K562 (cell line): Measurements from ENCODE around the gene PLCG2. TPM values are rescaled to one million over a fixed set of nuclear protein-coding genes. Genes with fewer than 3 reads are reported as not detected.

ENCODE experiments used
- CBX1 ChIP-seq: sonication (generic); IDR thresholded peaks from 2 replicates; pipeline ENCODE4 v1.6.1; 2016; ENCODE audit warnings: antibody characterized with exemption, low read depth, mild to moderate bottlenecking
- EP300 ChIP-seq: IDR thresholded peaks from 2 replicates; pipeline ENCODE4 v1.6.1; 2012; ENCODE audit warnings: low read length, improper control_type of control experiment
- HSF4 ChIP-seq: fragments of 250-450 bp; sonication (Bioruptor Pico); IDR thresholded peaks from 2 replicates; pipeline ENCODE4 v2.1.2; 2022; ENCODE audit warnings: mild to moderate bottlenecking, moderate library complexity, borderline replicate concordance
- LEF1 ChIP-seq: fragments of 450-650 bp; IDR thresholded peaks from 2 replicates; pipeline ENCODE4 v1.6.1; 2016; ENCODE audit warnings: mild to moderate bottlenecking
- MXI1 ChIP-seq: IDR thresholded peaks from 2 replicates; pipeline ENCODE4 v1.6.1; 2011; ENCODE audit warnings: low read depth, mild to moderate bottlenecking, improper control_type of control experiment, low read length
- MYC ChIP-seq, 2 experiments: fragments of 250-450 bp in 1 of 2; sonication (Bioruptor Pico) in 1 of 2; IDR thresholded peaks; 2 replicates each; pipeline versions ENCODE4 v1.5.1 to v1.6.1; 2012 to 2021; ENCODE audit warnings: low read depth in 2 of 2, borderline replicate concordance in 1 of 2, improper control_type of control experiment in 1 of 2, low read length in 1 of 2, mild to moderate bottlenecking in 1 of 2, moderate library complexity in 1 of 2
- NEUROD1 ChIP-seq: fragments of 150-350 bp; IDR thresholded peaks from 2 replicates; pipeline ENCODE4 v1.6.1; 2014; ENCODE audit warnings: borderline replicate concordance, low read length, low read depth; ENCODE audit not compliant: partially characterized antibody
- POLR2G ChIP-seq: fragments of 200-400 bp; formaldehyde crosslinking; IDR thresholded peaks from 2 replicates; pipeline ENCODE4 v1.6.1; 2017; ENCODE audit warnings: low read depth, mild to moderate bottlenecking, antibody characterized with exemption, low read length, moderate library complexity
- SMAD1 ChIP-seq: fragments of 150-350 bp; IDR thresholded peaks from 2 replicates; pipeline ENCODE4 v1.6.1; 2014; ENCODE audit warnings: low read length, low read depth; ENCODE audit not compliant: partially characterized antibody
- THAP12 ChIP-seq: fragments of 250-450 bp; sonication (Bioruptor Pico); IDR thresholded peaks from 2 replicates; pipeline ENCODE4 v1.9.0; 2021; ENCODE audit warnings: mild to moderate bottlenecking, inconsistent platforms
- polyA plus RNA-seq, 8 experiments: library from polyadenylated mRNA; depleted of rRNA in 4 of 8; stranded (reverse) in 5 of 8; unstranded in 3 of 8; fragments of >200 nt; fragmentation: Nextera tagmentation in 2 of 8; fragmentation: Illumina TruSeq in 1 of 8; extraction: Ambion mirVana in 2 of 8; extraction: Trizol in 1 of 8; gene quantifications; 2 replicates each; pipeline versions ENCODE4 v1.2.1 to v1.2.3, GENCODE V29; 2011 to 2014; ENCODE audit warnings: inconsistent platforms in 1 of 8, missing spikeins in 1 of 8
- total RNA-seq, 7 experiments: library from RNA; depleted of rRNA in 6 of 7; stranded (reverse); fragments of >200 nt in 6 of 7; fragmentation: Illumina TruSeq in 2 of 7; extraction: Trizol in 2 of 7; gene quantifications; 2 replicates each; pipeline versions ENCODE4 v1.2.1 to v1.2.3, GENCODE V29; 2011 to 2021; ENCODE audit warnings: low replicate concordance in 1 of 7
- TF ChIP-seq, protein P1 (sequence below): sonication (generic); formaldehyde crosslinking; IDR thresholded peaks from 2 replicates; pipeline ENCODE4 v1.8.1; 2023; ENCODE audit warnings: mild to moderate bottlenecking, missing genetic modification reagents
- TF ChIP-seq, protein P2 (sequence below): fragments of 250-450 bp; sonication (Bioruptor Pico); IDR thresholded peaks from 2 replicates; pipeline ENCODE4 v1.5.0; 2021
- TF ChIP-seq, protein P3 (sequence below), 3 experiments: fragments of 200-800 bp in 1 of 3; fragments of 250-450 bp in 1 of 3; fragments of 450-650 bp in 1 of 3; sonication (Bioruptor Pico) in 1 of 3; sonication (Bioruptor generic) in 1 of 3; formaldehyde crosslinking in 1 of 3; IDR thresholded peaks; 2 replicates each; pipeline versions ENCODE4 v1.6.1 to v1.8.0; 2016 to 2022; ENCODE audit warnings: mild to moderate bottlenecking in 2 of 3, missing genetic modification characterization in 2 of 3, missing compliant biosample characterization in 1 of 3, moderate library complexity in 1 of 3
- TF ChIP-seq, protein P4 (sequence below): fragments of 250-450 bp; sonication (Bioruptor Pico); IDR thresholded peaks from 2 replicates; pipeline ENCODE4 v1.4.0; 2020; ENCODE audit warnings: mild to moderate bottlenecking, moderate library complexity

The PLCG2 gene
- total and polyA plus RNA-seq, 9 of the 15 experiments (the other 6 are each of a cell fraction or from before 2014, with no cell fraction given) = 0.94 to 7.1 (median 3.1) TPM

DNA sequence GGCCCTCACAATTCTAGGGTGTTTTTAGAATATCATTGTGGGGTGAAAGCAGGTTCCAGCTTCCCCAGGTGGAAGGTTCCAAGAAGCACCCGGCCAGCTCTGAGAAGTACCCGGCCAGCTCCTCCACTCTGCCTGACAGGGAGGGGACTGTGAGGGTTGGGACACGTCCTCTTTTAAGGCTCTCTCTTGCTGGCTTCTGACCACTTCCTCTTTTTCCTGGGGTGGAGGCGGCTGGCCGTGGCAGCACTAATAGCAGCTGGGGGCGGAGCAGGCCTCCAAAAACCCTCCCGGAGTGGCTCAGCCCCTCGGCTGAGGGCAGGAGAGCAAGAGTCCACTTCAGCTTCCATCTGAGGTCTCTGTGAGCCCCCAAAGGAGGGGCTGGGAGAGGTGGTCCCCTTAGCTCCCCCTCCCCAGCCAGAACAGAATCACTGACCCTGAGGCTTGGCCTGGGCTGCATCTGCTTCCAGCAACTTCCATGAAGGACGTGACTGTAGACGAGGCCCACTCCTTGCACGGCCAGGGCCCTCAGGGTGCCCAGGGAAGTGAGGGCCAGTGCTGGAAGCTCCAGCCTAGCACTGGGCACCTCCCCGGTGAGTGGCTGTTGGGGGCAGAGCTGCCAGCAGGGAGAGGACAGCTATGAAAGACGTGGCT lies 26.7 kb upstream of the PLCG2 start (continued):
- TF ChIP-seq, protein P1, sequence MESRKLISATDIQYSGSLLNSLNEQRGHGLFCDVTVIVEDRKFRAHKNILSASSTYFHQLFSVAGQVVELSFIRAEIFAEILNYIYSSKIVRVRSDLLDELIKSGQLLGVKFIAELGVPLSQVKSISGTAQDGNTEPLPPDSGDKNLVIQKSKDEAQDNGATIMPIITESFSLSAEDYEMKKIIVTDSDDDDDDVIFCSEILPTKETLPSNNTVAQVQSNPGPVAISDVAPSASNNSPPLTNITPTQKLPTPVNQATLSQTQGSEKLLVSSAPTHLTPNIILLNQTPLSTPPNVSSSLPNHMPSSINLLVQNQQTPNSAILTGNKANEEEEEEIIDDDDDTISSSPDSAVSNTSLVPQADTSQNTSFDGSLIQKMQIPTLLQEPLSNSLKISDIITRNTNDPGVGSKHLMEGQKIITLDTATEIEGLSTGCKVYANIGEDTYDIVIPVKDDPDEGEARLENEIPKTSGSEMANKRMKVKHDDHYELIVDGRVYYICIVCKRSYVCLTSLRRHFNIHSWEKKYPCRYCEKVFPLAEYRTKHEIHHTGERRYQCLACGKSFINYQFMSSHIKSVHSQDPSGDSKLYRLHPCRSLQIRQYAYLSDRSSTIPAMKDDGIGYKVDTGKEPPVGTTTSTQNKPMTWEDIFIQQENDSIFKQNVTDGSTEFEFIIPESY (CRISPR knock-in tag) = peak; percentile 57; the same call in 1 of the 2 replicates
- TF ChIP-seq, protein P2, sequence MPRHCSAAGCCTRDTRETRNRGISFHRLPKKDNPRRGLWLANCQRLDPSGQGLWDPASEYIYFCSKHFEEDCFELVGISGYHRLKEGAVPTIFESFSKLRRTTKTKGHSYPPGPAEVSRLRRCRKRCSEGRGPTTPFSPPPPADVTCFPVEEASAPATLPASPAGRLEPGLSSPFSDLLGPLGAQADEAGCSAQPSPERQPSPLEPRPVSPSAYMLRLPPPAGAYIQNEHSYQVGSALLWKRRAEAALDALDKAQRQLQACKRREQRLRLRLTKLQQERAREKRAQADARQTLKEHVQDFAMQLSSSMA (CRISPR knock-in tag) = 0 out of 2 replicates have a peak, but pooled peaks have one; percentile 27
- TF ChIP-seq, protein P3, sequence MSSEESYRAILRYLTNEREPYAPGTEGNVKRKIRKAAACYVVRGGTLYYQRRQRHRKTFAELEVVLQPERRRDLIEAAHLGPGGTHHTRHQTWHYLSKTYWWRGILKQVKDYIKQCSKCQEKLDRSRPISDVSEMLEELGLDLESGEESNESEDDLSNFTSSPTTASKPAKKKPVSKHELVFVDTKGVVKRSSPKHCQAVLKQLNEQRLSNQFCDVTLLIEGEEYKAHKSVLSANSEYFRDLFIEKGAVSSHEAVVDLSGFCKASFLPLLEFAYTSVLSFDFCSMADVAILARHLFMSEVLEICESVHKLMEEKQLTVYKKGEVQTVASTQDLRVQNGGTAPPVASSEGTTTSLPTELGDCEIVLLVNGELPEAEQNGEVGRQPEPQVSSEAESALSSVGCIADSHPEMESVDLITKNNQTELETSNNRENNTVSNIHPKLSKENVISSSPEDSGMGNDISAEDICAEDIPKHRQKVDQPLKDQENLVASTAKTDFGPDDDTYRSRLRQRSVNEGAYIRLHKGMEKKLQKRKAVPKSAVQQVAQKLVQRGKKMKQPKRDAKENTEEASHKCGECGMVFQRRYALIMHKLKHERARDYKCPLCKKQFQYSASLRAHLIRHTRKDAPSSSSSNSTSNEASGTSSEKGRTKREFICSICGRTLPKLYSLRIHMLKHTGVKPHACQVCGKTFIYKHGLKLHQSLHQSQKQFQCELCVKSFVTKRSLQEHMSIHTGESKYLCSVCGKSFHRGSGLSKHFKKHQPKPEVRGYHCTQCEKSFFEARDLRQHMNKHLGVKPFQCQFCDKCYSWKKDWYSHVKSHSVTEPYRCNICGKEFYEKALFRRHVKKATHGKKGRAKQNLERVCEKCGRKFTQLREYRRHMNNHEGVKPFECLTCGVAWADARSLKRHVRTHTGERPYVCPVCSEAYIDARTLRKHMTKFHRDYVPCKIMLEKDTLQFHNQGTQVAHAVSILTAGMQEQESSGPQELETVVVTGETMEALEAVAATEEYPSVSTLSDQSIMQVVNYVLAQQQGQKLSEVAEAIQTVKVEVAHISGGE (CRISPR knock-in tag; IDR thresholded peaks at IDR 0.05) = peak in 2 of 3 experiments; percentile 66 to 92; a peak in 4 of 6 replicates
- TF ChIP-seq THAP12 (CRISPR knock-in tag) (0 out of 2 replicates have a peak, but pooled peaks have one; percentile 51), NEUROD1 (peak; percentile 80), MYC (IDR thresholded peaks at IDR 0.05; ENCODE audit: low read depth, low read length) (peak; percentile 67), MYC (CRISPR knock-in tag; IDR thresholded peaks at IDR 0.05; ENCODE audit: borderline replicate concordance, low read depth) (peak; percentile 42; the same call in 1 of the 2 replicates), LEF1 (peak; percentile 25; the same call in 1 of the 2 replicates), HSF4 (CRISPR knock-in tag) (0 out of 2 replicates have a peak, but pooled peaks have one; percentile 25), SMAD1 (peak; percentile 39), POLR2G (peak; percentile 90), EP300 (peak; percentile 36), MXI1 (no peak), CBX1 (peak; percentile 33; the same call in 1 of the 2 replicates)
- TF ChIP-seq, protein P4, sequence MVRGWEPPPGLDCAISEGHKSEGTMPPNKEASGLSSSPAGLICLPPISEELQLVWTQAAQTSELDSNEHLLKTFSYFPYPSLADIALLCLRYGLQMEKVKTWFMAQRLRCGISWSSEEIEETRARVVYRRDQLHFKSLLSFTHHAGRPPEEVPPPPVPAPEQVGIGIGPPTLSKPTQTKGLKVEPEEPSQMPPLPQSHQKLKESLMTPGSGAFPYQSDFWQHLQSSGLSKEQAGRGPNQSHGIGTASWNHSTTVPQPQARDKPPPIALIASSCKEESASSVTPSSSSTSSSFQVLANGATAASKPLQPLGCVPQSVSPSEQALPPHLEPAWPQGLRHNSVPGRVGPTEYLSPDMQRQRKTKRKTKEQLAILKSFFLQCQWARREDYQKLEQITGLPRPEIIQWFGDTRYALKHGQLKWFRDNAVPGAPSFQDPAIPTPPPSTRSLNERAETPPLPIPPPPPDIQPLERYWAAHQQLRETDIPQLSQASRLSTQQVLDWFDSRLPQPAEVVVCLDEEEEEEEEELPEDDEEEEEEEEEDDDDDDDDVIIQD = 0 out of 2 replicates have a peak, but pooled peaks have one; percentile 44
